ENCODE results near the gene PRDM16. TPM values are rescaled to one million over a fixed set of nuclear protein-coding genes. Genes with fewer than 3 reads are reported as not detected.

Gene PRDM16
- total RNA-seq, 1 donor from 2014 or later, result 0.43 TPM

- Mint-ChIP-seq H3K9me3 (ENCODE audit: unreplicated experiment) (peaks cover 9% of the 10 kb centered on the region), H3K27ac (ENCODE audit: unreplicated experiment) (no peak overlapping the region), H3K4me1 (ENCODE audit: low read depth, unreplicated experiment) (peaks cover 3% of the 10 kb centered on the region), H3K27me3 (ENCODE audit: low read depth, unreplicated experiment) (peaks cover 59% of the 10 kb centered on the region), H3K4me3 (ENCODE audit: unreplicated experiment) (no peak overlapping the region), H3K36me3 (ENCODE audit: low read depth, unreplicated experiment) (no peaks in the 10 kb centered on the region)
- TF ChIP-seq CTCF (IDR thresholded peaks at IDR 0.05; ENCODE audit: insufficient read depth, low read depth, low read length), result no peak
- TF ChIP-seq EZH2 (IDR thresholded peaks at IDR 0.05; ENCODE audit: insufficient read depth, low read length), result no peak
- FAIRE-seq, result no peak
- Histone ChIP-seq H2AFZ (ENCODE audit: low read depth, low read length) (no peak overlapping the region), H3K4me1 (ENCODE audit: insufficient read depth, low read length) (peaks cover 2% of the 10 kb centered on the region), H3K4me3 (ENCODE audit: insufficient read depth, low read depth, low read length) (no peak overlapping the region), H3K9me3 (ENCODE audit: insufficient read depth, low read depth, low read length) (no peaks in the 10 kb centered on the region), H3K9ac (ENCODE audit: low read length) (no peak overlapping the region), H3K36me3 (ENCODE audit: insufficient read depth, low read length) (no peaks in the 10 kb centered on the region), H3K27ac (ENCODE audit: low read depth, low read length) (no peak overlapping the region), H3K79me2 (ENCODE audit: insufficient read depth, low read length) (peaks cover 5% of the 10 kb centered on the region), H3K27me3 (ENCODE audit: insufficient read depth, low read length) (no peaks in the 10 kb centered on the region), H3K4me2 (ENCODE audit: low read length) (no peak overlapping the region), H4K20me1 (ENCODE audit: insufficient read depth, low read length) (peaks cover 47% of the 10 kb centered on the region)
- no peak for DNase-seq (ENCODE audit: low read depth)
Observed at GRCh38 chr1:3261007-3261968, 192.3 kb downstream of the PRDM16 start.

- Histone ChIP-seq H3K79me2 (ENCODE audit: insufficient read depth, low read length) (peaks cover 5% of the 10 kb centered on the region), H3K9ac (ENCODE audit: low read length) (no peak overlapping the region), H3K4me1 (ENCODE audit: insufficient read depth, low read length) (peaks cover 2% of the 10 kb centered on the region), H3K27me3 (ENCODE audit: insufficient read depth, low read length) (no peaks in the 10 kb centered on the region), H3K4me2 (ENCODE audit: low read length) (no peak overlapping the region), H3K9me3 (ENCODE audit: insufficient read depth, low read depth, low read length) (no peaks in the 10 kb centered on the region), H2AFZ (ENCODE audit: low read depth, low read length) (no peak overlapping the region), H4K20me1 (ENCODE audit: insufficient read depth, low read length) (peaks cover 46% of the 10 kb centered on the region), H3K36me3 (ENCODE audit: insufficient read depth, low read length) (no peaks in the 10 kb centered on the region), H3K27ac (ENCODE audit: low read depth, low read length) (no peak overlapping the region), H3K4me3 (ENCODE audit: insufficient read depth, low read depth, low read length) (no peak overlapping the region)
- DNase-seq (ENCODE audit: low read depth) (no peak), FAIRE-seq (no peak)
- peaks cover 61% of the 10 kb centered on the region for H3K27me3 Mint-ChIP-seq (ENCODE audit: low read depth, unreplicated experiment)
- peaks cover 3% of the 10 kb centered on the region for H3K4me1 Mint-ChIP-seq (ENCODE audit: low read depth, unreplicated experiment)
- peaks cover 8% of the 10 kb centered on the region for H3K9me3 Mint-ChIP-seq (ENCODE audit: unreplicated experiment)
- no peak overlapping the region for H3K27ac Mint-ChIP-seq (ENCODE audit: unreplicated experiment)
- no peak for TF ChIP-seq CTCF (IDR thresholded peaks at IDR 0.05; ENCODE audit: insufficient read depth, low read depth, low read length)
- TF ChIP-seq EZH2 (IDR thresholded peaks at IDR 0.05; ENCODE audit: insufficient read depth, low read length), result no peak
- no peaks in the 10 kb centered on the region for H3K36me3 Mint-ChIP-seq (ENCODE audit: low read depth, unreplicated experiment)
- H3K4me3 Mint-ChIP-seq (ENCODE audit: unreplicated experiment), result no peak overlapping the region
Observed at GRCh38 chr1:3261969-3262579, 193.1 kb downstream of the PRDM16 start.

All from astrocyte (in vitro differentiated cells and primary cell).